GM19468 (cell line): Measurements from ENCODE around the gene CAPN8.
"Not testable (repeated sequence)": the region's sequence is repeated elsewhere in the genome, so short reads cannot be mapped to it uniquely, and the experiment has no call there.

Source experiments
- ATAC-seq: cut with Tn5 transposase; IDR thresholded peaks from one replicate; pipeline ENCODE4 v1.9.1; 2021; ENCODE audit warnings: mild to moderate bottlenecking, moderate library complexity, moderate number of reproducible peaks; ENCODE audit not compliant: unreplicated experiment; ENCODE audit errors: extremely low read depth

The CAPN8 gene

GRCh38 chr1:223538981-223539380 is 126.5 kb downstream of the CAPN8 start:
- no peak for ATAC-seq

DNA sequence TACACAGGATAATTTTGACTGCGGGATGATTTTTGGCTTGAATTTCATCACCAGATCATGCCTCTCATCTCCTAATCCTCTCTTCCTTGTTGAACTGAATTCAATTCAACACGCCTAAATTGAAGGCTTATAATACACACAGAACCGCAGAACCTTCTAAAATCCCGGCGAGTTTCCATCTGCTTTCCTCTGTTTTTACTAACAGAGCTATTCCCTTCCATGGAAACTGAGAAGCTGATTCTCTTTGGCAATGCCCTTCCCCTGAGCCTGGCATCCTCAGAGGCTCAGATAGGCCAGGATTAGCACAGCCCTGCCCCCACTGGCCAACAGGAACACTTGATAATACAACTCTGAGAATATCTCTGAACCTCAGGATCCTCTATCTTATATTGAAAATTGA is 130.2 kb downstream of the CAPN8 start:
- no peak for ATAC-seq

GRCh38 chr1:223534677-223535076 is 130.8 kb downstream of the CAPN8 start:
- no peak for ATAC-seq

DNA sequence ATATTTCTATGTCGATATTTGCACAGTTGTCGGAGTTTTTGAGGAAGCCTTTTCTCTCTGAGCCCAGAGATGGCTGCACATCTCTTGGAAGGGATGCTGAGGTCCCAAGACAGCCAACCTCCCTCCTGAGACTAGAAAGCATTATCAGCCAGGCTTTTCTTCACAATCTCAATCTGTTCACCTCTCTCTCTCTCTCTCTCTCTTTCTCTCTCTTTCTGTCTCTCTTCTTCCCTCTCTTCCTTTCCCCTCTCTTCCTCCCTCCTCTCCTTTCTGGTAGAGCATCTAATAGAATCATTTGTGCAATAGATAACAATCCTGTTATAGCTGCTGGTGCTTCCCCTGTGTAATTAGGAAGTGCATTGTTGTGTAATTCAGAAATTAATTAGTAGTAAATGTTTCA is 131.8 kb downstream of the CAPN8 start:
- no peak for ATAC-seq

- no peak for ATAC-seq
Observed at GRCh38 chr1:223531742-223532341, 133.7 kb downstream of the CAPN8 start.

- ATAC-seq: no peak
Observed at GRCh38 chr1:223525957-223526356, 139.5 kb downstream of the CAPN8 start.

GRCh38 chr1:223525546-223525945 is 140.0 kb downstream of the CAPN8 start:
- no peak for ATAC-seq

DNA sequence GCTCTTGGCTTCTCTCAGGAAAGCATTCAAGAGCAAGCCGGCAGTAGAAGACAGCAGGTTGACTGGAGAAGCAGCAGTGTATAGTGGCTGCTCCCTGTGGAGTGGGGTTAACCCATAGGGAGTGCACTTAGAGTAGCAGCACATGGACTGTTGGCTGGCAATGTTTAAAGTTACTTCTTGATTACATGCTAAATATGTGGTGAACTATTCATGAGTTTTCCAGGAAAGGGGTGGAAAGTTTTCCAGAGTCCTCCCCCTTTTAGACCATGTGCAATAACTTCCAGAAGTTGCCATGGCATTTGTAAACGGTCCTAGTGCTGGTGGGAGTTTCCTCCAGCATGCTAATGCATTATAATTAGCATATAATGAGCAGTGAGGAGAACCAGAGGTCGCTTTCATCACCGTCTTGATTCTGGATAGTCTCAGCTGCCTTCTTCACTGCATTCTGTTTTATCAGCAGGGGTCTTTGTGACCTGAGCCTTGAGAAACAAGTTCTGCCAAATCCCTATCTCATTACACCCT is 140.5 kb downstream of the CAPN8 start:
- no peak for ATAC-seq

- ATAC-seq: no peak
Observed at GRCh38 chr1:223521150-223521549, 144.4 kb downstream of the CAPN8 start.

DNA sequence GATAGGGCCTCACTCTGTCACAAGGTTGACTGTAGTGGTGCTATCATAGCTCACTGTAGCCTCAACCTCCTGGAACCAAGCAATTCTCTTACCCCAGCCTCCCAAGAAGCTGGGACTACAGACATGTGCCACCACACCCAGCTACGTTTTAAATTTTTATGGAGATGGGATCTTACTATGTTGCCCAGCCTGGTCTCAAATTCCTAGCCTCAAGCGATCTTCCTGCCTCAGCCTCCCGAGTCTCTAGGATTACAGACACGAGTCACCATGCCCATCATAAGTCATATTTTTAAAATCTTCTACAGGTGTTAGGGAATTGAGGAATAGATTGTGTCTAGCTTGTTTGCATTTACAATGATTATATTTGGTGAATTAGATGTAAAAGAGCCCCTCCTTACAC is 145.3 kb downstream of the CAPN8 start:
- ATAC-seq: no peak

GRCh38 chr1:223519116-223519515 is 146.4 kb downstream of the CAPN8 start:
- ATAC-seq: no peak

DNA sequence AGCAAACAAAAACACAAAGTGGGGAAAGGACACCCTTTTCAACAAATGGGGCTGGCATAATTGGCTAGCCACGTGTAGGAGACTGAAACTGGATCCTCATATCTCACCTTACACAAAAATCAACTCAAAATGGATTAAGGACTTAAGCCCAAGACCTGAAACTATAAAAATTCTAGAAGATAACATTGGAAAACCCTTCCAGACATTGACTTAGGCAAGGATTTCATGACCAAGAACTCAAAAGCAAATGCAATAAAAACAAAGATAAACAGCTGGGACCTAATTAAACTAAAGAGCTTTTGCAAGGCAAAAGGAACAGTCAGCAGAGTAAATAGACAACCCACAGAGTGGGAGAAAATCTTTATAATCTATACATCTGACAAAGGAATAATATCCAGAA is 146.9 kb downstream of the CAPN8 start:
- ATAC-seq: not testable (repeated sequence)

DNA sequence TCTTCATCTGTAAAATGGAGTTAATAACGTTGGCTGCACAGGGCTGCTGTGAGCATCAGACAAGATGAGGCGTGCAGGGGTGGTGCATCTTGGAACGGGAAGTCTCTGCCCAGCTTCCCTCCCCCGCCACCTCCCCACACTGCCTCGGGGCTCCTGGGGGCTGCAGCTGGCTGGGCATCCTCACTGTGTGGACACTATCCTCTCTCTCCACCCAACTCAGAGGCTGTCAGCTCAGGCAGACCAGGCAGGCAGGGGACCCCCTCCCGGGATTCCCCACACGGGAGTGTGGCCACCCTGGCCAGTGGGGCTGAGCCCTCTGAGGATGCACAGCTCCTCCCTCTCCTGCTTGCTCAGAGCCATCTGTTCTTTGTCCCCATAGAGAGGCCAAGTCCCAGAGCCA is 149.6 kb downstream of the CAPN8 start:
- no peak for ATAC-seq

DNA sequence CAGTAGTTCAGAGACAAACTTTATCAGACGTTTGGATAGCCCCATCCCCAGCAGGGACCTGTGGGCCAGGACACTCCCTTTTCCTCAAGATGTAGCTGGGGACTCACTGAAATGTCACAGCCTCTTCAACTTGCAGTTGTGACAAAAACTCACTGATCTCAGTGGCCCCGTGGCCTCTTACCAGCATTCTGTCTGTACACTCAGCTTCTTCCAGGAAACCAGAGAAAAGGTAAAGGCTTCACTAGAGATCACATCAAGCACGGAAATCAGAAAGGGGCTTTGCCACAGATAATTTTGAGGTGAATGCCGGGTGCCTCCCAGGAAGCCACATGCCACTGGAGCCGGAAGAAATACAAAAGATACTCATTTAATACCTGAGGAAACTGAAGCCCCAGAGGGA is 150.1 kb downstream of the CAPN8 start:
- no peak for ATAC-seq

DNA sequence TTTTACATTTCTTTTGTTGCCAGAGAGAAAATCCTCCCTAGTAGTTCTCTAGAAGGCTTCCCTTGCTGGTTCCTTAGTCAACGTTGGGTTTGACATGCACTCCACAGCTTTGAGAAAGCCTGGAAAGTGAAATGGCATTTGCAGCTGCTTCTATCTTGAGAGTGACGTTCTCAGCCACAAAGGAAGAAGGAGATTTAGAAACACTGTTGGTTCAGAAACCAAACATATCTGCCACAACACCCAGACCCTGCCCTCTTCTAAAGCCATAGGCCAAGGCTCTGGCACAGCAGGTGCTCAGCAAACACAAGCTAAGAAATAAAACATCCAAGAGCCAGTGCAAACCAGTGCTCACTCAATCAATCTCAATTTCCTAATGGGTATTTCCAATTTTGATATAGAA is 150.9 kb downstream of the CAPN8 start:
- no peak for ATAC-seq

DNA sequence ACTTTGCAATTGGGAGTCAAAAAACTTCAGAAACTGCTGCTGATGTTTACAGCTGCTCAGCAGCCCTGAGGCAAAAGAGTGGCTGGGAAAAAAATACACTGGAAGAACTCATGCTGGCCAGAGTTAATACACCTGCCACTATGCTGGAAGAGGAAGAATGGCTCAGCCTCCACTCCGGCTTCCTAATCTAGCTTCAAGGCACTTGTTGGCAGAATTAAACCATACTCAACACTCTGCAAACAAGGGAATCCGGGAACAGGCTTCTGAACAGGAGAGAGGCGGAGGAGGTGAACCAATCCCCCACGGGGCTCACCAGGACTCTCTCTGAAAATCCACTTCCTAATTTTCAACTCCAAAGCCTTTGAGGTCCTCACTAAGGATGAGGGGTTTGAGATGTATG is 152.2 kb downstream of the CAPN8 start:
- no peak for ATAC-seq

DNA sequence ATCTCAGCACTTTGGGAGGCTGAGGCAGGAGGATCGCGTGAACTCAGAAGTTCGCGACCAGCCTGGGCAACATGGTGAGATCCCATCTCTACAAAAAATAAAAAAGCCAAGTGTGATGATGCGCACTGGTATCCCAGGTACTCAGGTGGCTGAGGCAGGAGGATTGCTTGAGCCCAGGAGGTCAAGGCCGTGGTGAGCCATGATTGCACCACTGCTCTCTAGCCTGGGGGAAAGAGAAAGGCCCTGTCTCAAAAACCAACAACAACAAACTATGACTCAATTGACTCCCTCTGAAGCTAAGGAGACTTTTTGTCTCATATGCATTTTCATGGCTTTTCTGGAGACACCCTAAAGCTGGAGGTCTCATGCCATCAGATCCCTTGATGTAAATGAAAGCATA is 153.4 kb downstream of the CAPN8 start:
- no peak for ATAC-seq

- ATAC-seq: no peak
Observed at GRCh38 chr1:223508796-223509195, 156.7 kb downstream of the CAPN8 start.

- ATAC-seq: no peak
Observed at GRCh38 chr1:223504741-223505140, 160.8 kb downstream of the CAPN8 start.

- ATAC-seq: no peak
Observed at GRCh38 chr1:223503348-223503747, 162.2 kb downstream of the CAPN8 start.

DNA sequence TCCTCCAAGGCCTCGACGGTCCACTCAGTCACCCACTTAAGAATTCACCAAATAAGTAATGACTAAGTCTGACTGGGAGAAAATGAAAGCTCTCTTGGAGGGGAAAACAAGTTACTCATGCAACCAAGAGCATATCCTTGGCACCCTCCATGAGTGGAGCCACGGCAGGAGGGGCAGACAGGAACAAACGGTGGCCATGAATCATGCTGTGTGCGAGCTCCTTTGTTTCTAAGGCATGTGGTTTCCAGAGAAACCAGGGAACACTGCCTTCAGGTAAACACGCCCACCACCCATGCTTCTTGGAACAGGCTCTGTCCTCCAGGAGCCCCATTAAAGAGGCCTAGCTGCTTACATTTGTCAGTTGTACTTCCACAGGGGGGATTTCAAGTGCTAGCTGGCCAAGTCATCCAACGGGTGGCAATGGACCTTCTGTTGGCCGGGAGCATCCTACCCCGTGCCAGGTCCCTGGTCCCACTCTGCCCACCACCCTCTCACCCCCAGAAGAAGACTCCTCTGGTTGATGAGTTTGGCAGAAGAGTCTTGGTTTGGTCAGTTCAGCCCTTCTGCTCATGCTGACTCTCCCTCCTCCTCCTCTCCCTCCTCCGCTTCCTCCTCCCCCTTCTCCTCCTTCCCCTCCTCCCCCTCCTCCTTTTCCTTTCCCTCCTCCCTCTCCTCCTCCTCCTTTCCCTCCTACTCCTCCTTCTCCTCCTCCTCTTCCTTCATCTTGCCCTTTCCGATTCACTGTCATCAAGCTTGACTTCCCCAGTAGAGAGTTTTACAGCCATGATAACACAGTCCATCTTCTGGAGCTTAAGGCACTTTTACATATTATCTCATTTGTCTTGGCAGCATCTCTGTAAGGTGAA is 164.7 kb downstream of the CAPN8 start:
- ATAC-seq: no peak

- ATAC-seq: no peak
Observed at GRCh38 chr1:223496883-223497282, 168.6 kb downstream of the CAPN8 start.
